Vagina (tissue), 2 donors: Measurements from ENCODE around the gene GREM1. TPM values are rescaled to one million over a fixed set of nuclear protein-coding genes. Genes with fewer than 3 reads are reported as not detected.

Source experiments
- DNase-seq, 2 donors: peaks; one replicate each; pipeline ENCODE4 v3.0.0-alpha.2; 2017; ENCODE audit errors: extremely low spot score in 2 of 2
- H3K27ac ChIP-seq: fragments of 200-600 bp; sonication (generic); one replicate; pipeline ENCODE4 v1.5.1; 2019
- H3K27me3 ChIP-seq: fragments of 200-600 bp; sonication (generic); one replicate; pipeline ENCODE4 v1.5.1; 2019
- H3K36me3 ChIP-seq, 2 donors: fragments of 200-600 bp; sonication (generic); one replicate each; pipeline ENCODE4 v1.5.1; 2017 to 2019
- H3K4me1 ChIP-seq: fragments of 200-600 bp; sonication (generic); one replicate; pipeline ENCODE4 v1.5.1; 2019
- H3K4me3 ChIP-seq, 2 donors: fragments of 200-600 bp; sonication (generic); 1 replicate in 1 of 2; 2 replicates in 1 of 2; pipeline ENCODE4 v1.5.1; 2016 to 2019
- H3K9me3 ChIP-seq: fragments of 200-600 bp; sonication (generic); one replicate; pipeline ENCODE4 v1.5.1; 2019
- CTCF ChIP-seq, 3 experiments: fragments of 450-650 bp in 2 of 3; fragments of 200-600 bp in 1 of 3; sonication (generic) in 1 of 3; IDR thresholded peaks; one replicate each; pipeline ENCODE4 v1.5.1; 2017 to 2019; ENCODE audit warnings: antibody characterized with exemption in 3 of 3, mild to moderate bottlenecking in 2 of 3, moderate library complexity in 2 of 3
- POLR2A ChIP-seq, 2 donors: fragments of 450-650 bp; IDR thresholded peaks; one replicate each; pipeline ENCODE4 v1.6.1; 2017; ENCODE audit warnings: antibody characterized with exemption in 2 of 2, mild to moderate bottlenecking in 2 of 2, moderate library complexity in 2 of 2
- POLR2AphosphoS5 ChIP-seq, 2 donors: sonication (generic); formaldehyde crosslinking; IDR thresholded peaks; one replicate each; pipeline ENCODE4 v1.9.0; 2017; ENCODE audit warnings: antibody characterized with exemption in 2 of 2, mild to moderate bottlenecking in 2 of 2, low read depth in 1 of 2; ENCODE audit not compliant: insufficient read depth in 1 of 2
- intact Hi-C: fragments of 100-400 bp; cut with DNase I; formaldehyde crosslinking; loops from one replicate; pipeline ENCODE4 v1.15.1; 2023
- total RNA-seq: library from RNA; depleted of rRNA; stranded (reverse); fragments of >200 nt; gene quantifications from one replicate; pipeline ENCODE4 v1.2.3, GENCODE V29; 2016

The GREM1 gene
- total RNA-seq, 1 donor from 2014 or later = 122 TPM

- no peak for DNase-seq
These were observed 8.3 kb upstream of the GREM1 start for GRCh38 chr15:32709295-32710033.

GRCh38 chr15:32715276-32715675, 2.5 kb upstream of the GREM1 start:
- Histone ChIP-seq H3K27me3 (no peaks in the 10 kb centered on the region), H3K4me3 (no peak overlapping the region), H3K36me3 (no peaks in the 10 kb centered on the region), H3K4me1 (peaks cover 14% of the 10 kb centered on the region), H3K9me3 (no peaks in the 10 kb centered on the region), H3K27ac (peak overlapping the region; percentile 90)
- no peak for TF ChIP-seq POLR2AphosphoS5 (IDR thresholded peaks at IDR 0.05; ENCODE audit: insufficient read depth in 1 of 2, low read depth in 1 of 2)
- no peak for TF ChIP-seq POLR2A (IDR thresholded peaks at IDR 0.05)
- TF ChIP-seq CTCF (IDR thresholded peaks at IDR 0.05) = no peak
- intact Hi-C loops = loop anchor here (10.0 kb wide), 1 partner anchor 110 kb away; no protein-coding TSS in a partner anchor
- DNase-seq = no peak

More at GRCh38 chr15:32709295-32710033, 8.3 kb upstream of the GREM1 start:
- Histone ChIP-seq H3K4me3 (no peak overlapping the region), H3K4me1 (peaks cover 16% of the 10 kb centered on the region), H3K9me3 (no peaks in the 10 kb centered on the region), H3K27me3 (no peaks in the 10 kb centered on the region), H3K36me3 (no peaks in the 10 kb centered on the region), H3K27ac (no peak overlapping the region)
- TF ChIP-seq POLR2AphosphoS5 (IDR thresholded peaks at IDR 0.05; ENCODE audit: insufficient read depth in 1 of 2, low read depth in 1 of 2) (no peak), POLR2A (IDR thresholded peaks at IDR 0.05) (no peak), CTCF (IDR thresholded peaks at IDR 0.05) (no peak)
- intact Hi-C loops = loop anchor here (10.0 kb wide), 1 partner anchor 115 kb away; no protein-coding TSS in a partner anchor

- intact Hi-C loops = loop anchor here (10.0 kb wide), 1 partner anchor 108 kb away; no protein-coding TSS in a partner anchor
- no peaks in the 10 kb centered on the region for H3K36me3 ChIP-seq
- no peak for DNase-seq
- peak overlapping the region; percentile 90 for H3K27ac ChIP-seq
- TF ChIP-seq CTCF (IDR thresholded peaks at IDR 0.05) (no peak), POLR2A (IDR thresholded peaks at IDR 0.05) (no peak), POLR2AphosphoS5 (IDR thresholded peaks at IDR 0.05; ENCODE audit: insufficient read depth in 1 of 2, low read depth in 1 of 2) (no peak)
- H3K4me3 ChIP-seq = peak overlapping the region in 1 of 2 donors; percentile 51
- no peaks in the 10 kb centered on the region for H3K9me3 ChIP-seq
- no peaks in the 10 kb centered on the region for H3K27me3 ChIP-seq
- peaks cover 14% of the 10 kb centered on the region for H3K4me1 ChIP-seq
These were observed 1.4 kb upstream of the GREM1 start for GRCh38 chr15:32716216-32716914.

GRCh38 chr15:32716915-32717425, 834 bp upstream of the GREM1 start:
- DNase-seq = no peak
- peaks cover 14% of the 10 kb centered on the region for H3K4me1 ChIP-seq
- no peaks in the 10 kb centered on the region for H3K27me3 ChIP-seq
- TF ChIP-seq POLR2A (IDR thresholded peaks at IDR 0.05) (no peak), POLR2AphosphoS5 (IDR thresholded peaks at IDR 0.05; ENCODE audit: insufficient read depth in 1 of 2, low read depth in 1 of 2) (no peak), CTCF (IDR thresholded peaks at IDR 0.05) (no peak)
- no peaks in the 10 kb centered on the region for H3K36me3 ChIP-seq
- peak overlapping the region; percentile 90 for H3K27ac ChIP-seq
- peak overlapping the region; percentile 51 to 59 for H3K4me3 ChIP-seq
- no peaks in the 10 kb centered on the region for H3K9me3 ChIP-seq
- intact Hi-C loops = loop anchor here (10.0 kb wide), 1 partner anchor 108 kb away; no protein-coding TSS in a partner anchor
